Chondrocyte (in vitro differentiated cells): ENCODE results near the gene PAM16. TPM values are rescaled to one million over a fixed set of nuclear protein-coding genes. Genes with fewer than 3 reads are reported as not detected.

Experiments used
- DNase-seq: peaks from one replicate; pipeline ENCODE4 v3.0.0; 2021; ENCODE audit warnings: mixed read lengths, low spot score
- H3K27ac Mint-ChIP-seq: one replicate; pipeline ENCODE4 v1.8.0; 2021; ENCODE audit warnings: mild to moderate bottlenecking, moderate library complexity, mixed read lengths; ENCODE audit not compliant: unreplicated experiment
- H3K27me3 Mint-ChIP-seq: 2 replicates; pipeline ENCODE4 v1.8.0; 2021; ENCODE audit warnings: low read depth, mixed read lengths
- H3K36me3 Mint-ChIP-seq: 2 replicates; pipeline ENCODE4 v1.8.0; 2021; ENCODE audit warnings: low read depth, mixed read lengths
- H3K4me1 Mint-ChIP-seq: 2 replicates; pipeline ENCODE4 v1.8.0; 2021; ENCODE audit warnings: low read depth, mild to moderate bottlenecking, mixed read lengths
- H3K4me3 Mint-ChIP-seq: one replicate; pipeline ENCODE4 v1.8.0; 2021; ENCODE audit warnings: mild to moderate bottlenecking, moderate library complexity, mixed read lengths; ENCODE audit not compliant: unreplicated experiment
- H3K9me3 Mint-ChIP-seq: 2 replicates; pipeline ENCODE4 v1.8.0; 2021; ENCODE audit warnings: low read depth, mixed read lengths
- total RNA-seq: library from RNA; stranded (reverse); gene quantifications from 3 replicates; pipeline ENCODE4 v1.2.1, GENCODE V29; 2021
- TF ChIP-seq, protein P1 (sequence below): fragments of 200-600 bp; sonication (generic); IDR thresholded peaks from 2 replicates; pipeline ENCODE4 v1.5.0; 2021; ENCODE audit warnings: antibody characterized with exemption, mild to moderate bottlenecking, moderate library complexity

PAM16 gene
- total RNA-seq, 1 donor from 2014 or later = 24.4 TPM

DNA sequence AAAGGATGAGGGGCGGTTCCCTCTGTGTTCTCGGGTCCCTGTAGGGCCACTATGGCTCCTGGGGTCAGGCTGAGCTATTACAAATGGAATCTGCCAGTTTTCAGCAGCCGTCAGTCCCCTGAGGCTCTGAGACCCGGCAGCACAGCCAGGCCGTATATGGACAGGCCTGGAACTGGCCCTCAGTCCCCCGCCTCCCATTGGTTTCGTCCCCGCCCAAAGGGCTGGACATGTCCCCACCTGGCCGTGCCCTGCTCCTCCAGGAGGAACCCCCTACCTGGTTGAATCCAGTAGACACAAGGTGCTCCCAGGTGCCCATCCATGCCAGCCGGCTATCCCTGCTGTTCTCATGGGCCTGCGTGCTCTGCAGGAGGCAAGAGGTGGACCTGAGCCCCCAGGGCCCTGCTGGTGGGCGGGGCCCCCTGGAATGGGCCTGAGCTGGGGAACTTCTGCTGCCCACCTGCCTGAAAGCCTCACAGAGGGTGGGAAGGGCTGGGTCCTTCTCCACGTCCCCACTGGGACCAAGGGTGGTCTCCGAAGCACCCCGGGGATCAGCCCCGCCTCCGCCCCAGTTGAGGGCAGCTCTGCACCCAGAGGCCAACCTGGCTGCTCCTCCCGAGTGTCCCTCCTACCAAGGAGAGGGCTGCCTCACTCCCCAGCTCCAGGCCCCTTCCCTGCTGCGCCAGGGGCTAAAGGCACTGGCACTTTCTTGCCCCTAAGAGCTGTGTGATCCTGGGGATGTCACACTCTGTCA lies 37.3 kb upstream of the PAM16 start:
- Mint-ChIP-seq H3K27me3 (no peaks in the 10 kb centered on the region), H3K9me3 (no peaks in the 10 kb centered on the region), H3K27ac (peak overlapping the region; percentile 94), H3K36me3 (no peaks in the 10 kb centered on the region), H3K4me1 (peaks cover 80% of the 10 kb centered on the region), H3K4me3 (no peak overlapping the region)
- DNase-seq = no peak
- TF ChIP-seq, protein P1, sequence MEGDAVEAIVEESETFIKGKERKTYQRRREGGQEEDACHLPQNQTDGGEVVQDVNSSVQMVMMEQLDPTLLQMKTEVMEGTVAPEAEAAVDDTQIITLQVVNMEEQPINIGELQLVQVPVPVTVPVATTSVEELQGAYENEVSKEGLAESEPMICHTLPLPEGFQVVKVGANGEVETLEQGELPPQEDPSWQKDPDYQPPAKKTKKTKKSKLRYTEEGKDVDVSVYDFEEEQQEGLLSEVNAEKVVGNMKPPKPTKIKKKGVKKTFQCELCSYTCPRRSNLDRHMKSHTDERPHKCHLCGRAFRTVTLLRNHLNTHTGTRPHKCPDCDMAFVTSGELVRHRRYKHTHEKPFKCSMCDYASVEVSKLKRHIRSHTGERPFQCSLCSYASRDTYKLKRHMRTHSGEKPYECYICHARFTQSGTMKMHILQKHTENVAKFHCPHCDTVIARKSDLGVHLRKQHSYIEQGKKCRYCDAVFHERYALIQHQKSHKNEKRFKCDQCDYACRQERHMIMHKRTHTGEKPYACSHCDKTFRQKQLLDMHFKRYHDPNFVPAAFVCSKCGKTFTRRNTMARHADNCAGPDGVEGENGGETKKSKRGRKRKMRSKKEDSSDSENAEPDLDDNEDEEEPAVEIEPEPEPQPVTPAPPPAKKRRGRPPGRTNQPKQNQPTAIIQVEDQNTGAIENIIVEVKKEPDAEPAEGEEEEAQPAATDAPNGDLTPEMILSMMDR = no peak

DNA sequence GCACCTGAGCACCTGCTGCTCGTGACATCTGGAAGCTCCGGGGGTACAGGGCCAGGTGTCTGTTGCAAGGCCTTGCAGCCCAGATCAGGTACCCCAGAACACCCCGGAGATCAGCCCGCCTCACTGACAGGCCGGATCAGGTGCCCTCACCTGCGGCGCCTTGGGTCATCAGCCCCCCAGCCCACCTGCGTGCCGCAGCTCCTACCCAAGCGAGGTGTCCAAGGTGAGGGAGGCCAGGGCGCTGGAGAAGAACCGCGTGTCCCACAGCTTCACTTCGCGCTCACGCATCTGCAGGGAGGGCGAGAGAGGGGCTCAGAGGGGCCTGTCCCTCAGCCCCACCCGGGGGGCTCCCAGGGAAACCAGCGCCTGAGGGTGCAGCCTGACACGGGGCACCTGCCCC lies 36.7 kb upstream of the PAM16 start:
- no peaks in the 10 kb centered on the region for H3K36me3 Mint-ChIP-seq
- H3K9me3 Mint-ChIP-seq = no peaks in the 10 kb centered on the region
- H3K4me3 Mint-ChIP-seq = no peak overlapping the region
- TF ChIP-seq, protein P1 = no peak
- DNase-seq = no peak
- peak overlapping the region; percentile 94 for H3K27ac Mint-ChIP-seq
- no peaks in the 10 kb centered on the region for H3K27me3 Mint-ChIP-seq
- H3K4me1 Mint-ChIP-seq = peaks cover 80% of the 10 kb centered on the region

DNA sequence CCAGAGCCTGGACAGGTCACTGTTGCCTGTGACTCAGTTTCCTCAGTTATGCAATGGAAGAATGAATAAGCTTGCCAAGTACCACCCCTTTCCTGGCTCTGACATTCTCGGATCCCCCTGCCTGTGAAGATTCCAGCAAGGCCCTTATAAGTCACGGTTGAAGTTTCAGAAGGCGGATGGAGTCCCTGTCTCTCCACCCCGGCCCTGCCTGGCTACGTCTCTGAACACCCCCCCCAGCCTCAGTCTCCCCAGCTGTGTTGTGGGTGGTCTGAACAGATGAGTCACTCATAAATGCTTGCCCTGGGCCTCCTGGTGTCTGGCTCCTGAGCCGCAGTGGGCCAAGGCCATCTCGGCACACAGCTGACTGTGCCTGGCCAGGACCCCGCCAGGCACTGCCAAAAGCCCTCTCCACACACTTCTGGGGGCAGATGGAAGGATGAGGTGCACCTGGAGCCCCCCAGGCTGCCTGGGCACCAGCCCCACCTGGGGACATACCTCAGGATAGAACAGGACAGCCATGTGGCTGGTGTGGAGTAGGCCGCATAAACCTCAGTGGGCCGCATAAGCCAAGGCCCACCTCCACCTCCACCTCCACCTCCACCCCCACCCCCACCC lies 35.9 kb upstream of the PAM16 start:
- H3K4me3 Mint-ChIP-seq = no peak overlapping the region
- H3K36me3 Mint-ChIP-seq = no peaks in the 10 kb centered on the region
- TF ChIP-seq, protein P1 = peak; percentile 14
- no peaks in the 10 kb centered on the region for H3K9me3 Mint-ChIP-seq
- DNase-seq = no peak
- peak overlapping the region; percentile 94 for H3K27ac Mint-ChIP-seq
- peaks cover 75% of the 10 kb centered on the region for H3K4me1 Mint-ChIP-seq
- no peaks in the 10 kb centered on the region for H3K27me3 Mint-ChIP-seq

DNA sequence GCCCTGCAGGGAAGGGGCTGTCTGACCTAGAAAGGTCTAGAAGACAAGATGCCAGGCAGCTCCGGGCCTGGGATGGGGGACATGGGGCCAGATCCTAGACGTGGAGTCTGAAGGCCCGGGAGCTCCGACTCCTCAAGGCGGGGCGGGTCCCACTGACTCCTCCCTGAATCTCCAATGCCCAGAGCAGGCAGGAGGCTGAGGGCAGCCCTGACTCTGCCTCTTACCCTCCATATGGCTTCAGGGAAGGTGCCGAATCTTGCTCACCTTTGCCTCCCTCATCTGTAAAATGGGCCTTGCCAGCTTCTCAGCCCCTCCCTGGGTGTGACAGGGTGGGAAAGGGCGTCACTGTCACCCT lies 35.3 kb upstream of the PAM16 start:
- Mint-ChIP-seq H3K9me3 (no peaks in the 10 kb centered on the region), H3K36me3 (no peaks in the 10 kb centered on the region), H3K4me1 (peaks cover 73% of the 10 kb centered on the region), H3K27me3 (no peaks in the 10 kb centered on the region), H3K4me3 (no peak overlapping the region), H3K27ac (peak overlapping the region; percentile 94)
- no peak for DNase-seq
- TF ChIP-seq, protein P1 = no peak

DNA sequence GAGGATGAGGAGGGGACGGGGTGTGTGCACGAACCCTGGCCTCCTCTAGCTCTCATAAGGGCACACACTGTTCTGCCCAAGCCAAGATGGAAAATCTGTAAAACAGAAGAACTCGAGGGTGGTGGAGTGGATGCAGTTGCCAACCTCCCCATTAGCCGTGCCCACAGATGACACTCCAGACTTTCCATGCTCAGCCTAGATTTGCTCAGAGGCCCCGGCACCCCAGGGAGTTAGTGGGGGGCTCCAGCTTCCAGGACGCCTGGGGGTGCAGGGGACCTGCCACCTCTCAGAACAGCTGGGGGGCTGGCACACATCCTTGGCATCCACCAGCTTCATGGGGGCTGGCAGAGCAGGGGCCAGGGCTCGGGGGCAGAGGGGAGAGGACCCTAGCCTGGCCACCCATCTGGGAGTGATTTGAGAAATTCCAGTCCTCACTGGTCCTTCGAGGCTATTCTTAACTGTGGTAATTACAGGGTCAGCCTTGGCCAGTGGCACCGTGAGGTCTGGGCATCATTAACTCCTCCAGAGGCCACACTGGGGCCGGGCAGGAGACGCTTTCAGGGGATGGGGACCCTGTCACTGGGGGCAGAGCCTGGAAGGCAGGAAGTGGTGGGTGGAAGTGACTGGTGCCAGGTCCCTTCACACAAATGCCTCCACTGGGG lies 34.8 kb upstream of the PAM16 start:
- no peak overlapping the region for H3K4me3 Mint-ChIP-seq
- no peaks in the 10 kb centered on the region for H3K9me3 Mint-ChIP-seq
- TF ChIP-seq, protein P1 = no peak
- no peaks in the 10 kb centered on the region for H3K36me3 Mint-ChIP-seq
- no peak for DNase-seq
- peak overlapping the region; percentile 94 for H3K27ac Mint-ChIP-seq
- peaks cover 73% of the 10 kb centered on the region for H3K4me1 Mint-ChIP-seq
- no peaks in the 10 kb centered on the region for H3K27me3 Mint-ChIP-seq
